OCI-LY1 (cell line): ENCODE data around the gene PTPN18.

Experiments
- H2AFZ ChIP-seq: fragments of 200-600 bp; sonication (generic), shearing (Covaris generic); 2 replicates; pipeline ENCODE4 v1.6.0; 2014; ENCODE audit warnings: antibody characterized with exemption, mild to moderate bottlenecking, low read length
- H3F3A ChIP-seq: fragments of 200-600 bp; sonication (generic), shearing (Covaris generic); 2 replicates; pipeline ENCODE4 v1.6.0; 2014; ENCODE audit warnings: mild to moderate bottlenecking, antibody characterized with exemption, low read length, moderate library complexity; ENCODE audit not compliant: insufficient read depth
- H3K27ac ChIP-seq: fragments of 200-600 bp; sonication (generic); 2 replicates; pipeline ENCODE4 v1.5.1; 2014; ENCODE audit warnings: low read length, mixed run types, mild to moderate bottlenecking, low read depth; ENCODE audit not compliant: poor library complexity, severe bottlenecking
- H3K27me3 ChIP-seq: fragments of 200-600 bp; sonication (generic); 2 replicates; pipeline ENCODE4 v1.6.0; 2014; ENCODE audit warnings: antibody characterized with exemption, mild to moderate bottlenecking, low read length, moderate library complexity; ENCODE audit not compliant: insufficient read depth
- H3K36me3 ChIP-seq: fragments of 200-600 bp; sonication (generic); 2 replicates; pipeline ENCODE4 v1.6.1; 2014; ENCODE audit warnings: mild to moderate bottlenecking, antibody characterized with exemption, low read length, moderate library complexity, mixed read lengths; ENCODE audit not compliant: insufficient read depth
- H3K4me1 ChIP-seq: fragments of 200-600 bp; sonication (generic); 2 replicates; pipeline ENCODE4 v1.5.1; 2014; ENCODE audit warnings: mild to moderate bottlenecking, low read length, moderate library complexity; ENCODE audit not compliant: insufficient read depth, severe bottlenecking
- H3K4me2 ChIP-seq: fragments of 200-600 bp; sonication (generic), shearing (Covaris generic); 2 replicates; pipeline ENCODE4 v1.6.1; 2014; ENCODE audit warnings: low read length
- H3K4me3 ChIP-seq: fragments of 200-600 bp; sonication (generic); 2 replicates; pipeline ENCODE4 v1.5.1; 2014; ENCODE audit warnings: low read length, low read depth, mild to moderate bottlenecking, mixed read lengths; ENCODE audit not compliant: poor library complexity, severe bottlenecking
- H3K79me2 ChIP-seq: fragments of 200-600 bp; shearing (Covaris generic); 2 replicates; pipeline ENCODE4 v1.6.1; 2016; ENCODE audit warnings: mixed run types, low read length, mixed read lengths; ENCODE audit not compliant: insufficient read depth
- H3K9ac ChIP-seq: fragments of 200-600 bp; sonication (generic), shearing (Covaris generic); 2 replicates; pipeline ENCODE4 v1.6.1; 2014; ENCODE audit warnings: mild to moderate bottlenecking, low read length, mixed read lengths
- H3K9me2 ChIP-seq: fragments of 200-600 bp; sonication (generic), shearing (Covaris generic); 2 replicates; pipeline ENCODE4 v1.6.1; 2014; ENCODE audit warnings: low read depth, mild to moderate bottlenecking, low read length, mixed read lengths
- H3K9me3 ChIP-seq: fragments of 200-600 bp; shearing (Covaris generic); 2 replicates; pipeline ENCODE4 v1.6.1; 2014; ENCODE audit warnings: low read length, mixed read lengths
- H4K20me1 ChIP-seq: fragments of 200-600 bp; sonication (generic), shearing (Covaris generic); 2 replicates; pipeline ENCODE4 v1.6.0; 2016; ENCODE audit warnings: mild to moderate bottlenecking, low read length; ENCODE audit not compliant: insufficient read depth
- EZH2 ChIP-seq: fragments of 200-600 bp; sonication (generic), shearing (Covaris generic); IDR thresholded peaks from 2 replicates; pipeline ENCODE4 v1.8.0; 2017; ENCODE audit warnings: borderline replicate concordance, mixed run types, mild to moderate bottlenecking, antibody characterized with exemption, low read length, moderate library complexity, mixed read lengths
- TF ChIP-seq, protein P1 (sequence below): fragments of 200-600 bp; sonication (generic), shearing (Covaris generic); IDR thresholded peaks from 2 replicates; pipeline ENCODE4 v1.5.1; 2017; ENCODE audit warnings: mild to moderate bottlenecking, antibody characterized with exemption, low read length, moderate library complexity, mixed read lengths

Gene PTPN18

DNA sequence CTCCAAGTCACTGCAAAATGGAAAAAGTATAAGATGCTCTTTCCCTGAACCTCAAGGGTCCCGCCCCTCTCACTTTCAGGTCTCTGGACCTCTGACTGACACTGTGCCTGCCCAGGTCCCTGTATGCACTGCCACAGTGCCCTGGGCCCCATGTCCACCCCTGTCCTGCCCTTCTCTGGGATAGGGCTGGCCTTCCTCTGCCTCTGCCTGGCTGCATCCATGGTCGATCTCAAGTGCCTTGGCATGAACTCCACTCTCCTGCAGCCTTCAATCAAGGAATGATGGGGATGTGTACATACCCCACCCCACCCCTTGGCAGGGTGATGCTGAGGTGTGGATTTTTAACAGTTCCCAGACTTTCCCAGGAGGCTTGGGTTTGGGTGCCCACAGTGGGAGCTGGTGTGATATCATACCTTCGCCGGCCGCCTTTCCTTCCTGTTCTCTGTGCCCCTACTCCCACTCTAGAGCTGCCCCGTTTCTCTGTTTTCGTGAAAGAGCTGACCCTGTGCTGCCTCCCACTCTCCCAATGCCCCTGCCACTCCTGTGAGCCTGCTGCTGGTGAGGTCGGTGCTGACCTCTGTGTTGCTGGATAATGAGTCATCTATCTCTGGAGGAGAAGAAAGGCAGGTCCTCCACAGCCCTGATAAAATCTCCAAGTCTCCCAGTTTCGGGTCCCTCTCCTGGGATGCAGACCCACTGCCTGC, 18.9 kb downstream of the PTPN18 start:
- TF ChIP-seq, protein P1, sequence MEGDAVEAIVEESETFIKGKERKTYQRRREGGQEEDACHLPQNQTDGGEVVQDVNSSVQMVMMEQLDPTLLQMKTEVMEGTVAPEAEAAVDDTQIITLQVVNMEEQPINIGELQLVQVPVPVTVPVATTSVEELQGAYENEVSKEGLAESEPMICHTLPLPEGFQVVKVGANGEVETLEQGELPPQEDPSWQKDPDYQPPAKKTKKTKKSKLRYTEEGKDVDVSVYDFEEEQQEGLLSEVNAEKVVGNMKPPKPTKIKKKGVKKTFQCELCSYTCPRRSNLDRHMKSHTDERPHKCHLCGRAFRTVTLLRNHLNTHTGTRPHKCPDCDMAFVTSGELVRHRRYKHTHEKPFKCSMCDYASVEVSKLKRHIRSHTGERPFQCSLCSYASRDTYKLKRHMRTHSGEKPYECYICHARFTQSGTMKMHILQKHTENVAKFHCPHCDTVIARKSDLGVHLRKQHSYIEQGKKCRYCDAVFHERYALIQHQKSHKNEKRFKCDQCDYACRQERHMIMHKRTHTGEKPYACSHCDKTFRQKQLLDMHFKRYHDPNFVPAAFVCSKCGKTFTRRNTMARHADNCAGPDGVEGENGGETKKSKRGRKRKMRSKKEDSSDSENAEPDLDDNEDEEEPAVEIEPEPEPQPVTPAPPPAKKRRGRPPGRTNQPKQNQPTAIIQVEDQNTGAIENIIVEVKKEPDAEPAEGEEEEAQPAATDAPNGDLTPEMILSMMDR: no peak
- TF ChIP-seq EZH2: no peak
- H3F3A ChIP-seq: no peaks in the 10 kb centered on the region
- peaks cover 68% of the 10 kb centered on the region for H3K36me3 ChIP-seq
- H4K20me1 ChIP-seq: no peaks in the 10 kb centered on the region
- peak overlapping the region; percentile 87 for H3K4me3 ChIP-seq
- H3K4me2 ChIP-seq: peak overlapping the region; percentile 84
- H2AFZ ChIP-seq: no peak overlapping the region
- H3K4me1 ChIP-seq: peaks cover 88% of the 10 kb centered on the region
- peaks cover 20% of the 10 kb centered on the region for H3K79me2 ChIP-seq
- no peaks in the 10 kb centered on the region for H3K27me3 ChIP-seq
- H3K9me3 ChIP-seq: no peaks in the 10 kb centered on the region
- peak overlapping the region; percentile 92 for H3K27ac ChIP-seq
- H3K9me2 ChIP-seq: no peaks in the 10 kb centered on the region
- H3K9ac ChIP-seq: peak overlapping the region; percentile 98; the same call in 1 of the 2 replicates

DNA sequence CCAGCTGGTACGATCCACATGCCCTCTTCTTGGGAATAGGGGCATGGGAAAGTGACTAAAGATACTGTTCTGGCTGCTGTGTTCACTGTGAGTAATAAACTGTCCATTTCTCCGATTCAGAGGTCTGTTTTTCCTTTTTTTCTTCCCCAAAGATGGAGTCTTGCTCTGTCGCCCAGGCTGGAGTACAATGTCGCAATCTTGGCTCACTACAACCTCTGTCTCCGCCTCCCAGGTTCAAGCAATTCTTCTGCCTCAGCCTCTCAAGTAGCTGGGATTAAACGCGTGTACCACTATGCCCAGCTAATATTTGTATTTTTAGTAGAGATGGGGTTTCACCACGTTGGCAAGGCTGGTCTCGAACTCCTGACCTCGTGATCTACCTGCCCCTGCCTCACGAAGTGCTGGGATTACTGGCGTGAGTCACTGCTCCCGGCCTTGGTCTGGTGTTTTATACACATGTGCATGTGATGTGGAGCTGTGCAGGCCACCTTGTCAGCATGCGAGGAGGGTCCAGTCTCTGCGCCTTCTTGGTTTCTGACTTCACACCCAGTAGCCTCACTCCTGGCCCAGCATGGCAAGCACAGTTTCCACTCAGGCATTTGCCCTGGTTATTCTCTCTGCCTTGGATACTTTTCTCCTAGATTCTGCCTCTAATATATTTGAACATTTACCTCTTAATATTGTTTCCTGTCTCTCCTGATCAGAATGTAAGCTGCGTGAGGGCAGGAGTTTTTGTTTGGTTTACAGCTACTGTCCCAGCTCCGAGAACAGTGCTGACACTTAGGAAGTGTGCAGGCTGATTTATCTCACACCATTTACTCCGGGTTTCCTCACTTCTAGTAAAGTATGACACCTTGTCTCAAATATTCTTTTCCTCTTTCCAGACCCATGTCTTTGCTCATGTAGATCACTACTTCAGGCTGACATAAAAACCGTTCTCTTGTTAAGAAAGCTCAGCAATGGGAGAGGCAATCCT, 19.7 kb downstream of the PTPN18 start:
- Histone ChIP-seq H3K9ac (peak overlapping the region; percentile 98), H3K27ac (peak overlapping the region; percentile 92), H3K4me1 (peaks cover 88% of the 10 kb centered on the region)

More for the DNA sequence above, 19.7 kb downstream of the PTPN18 start:
- Histone ChIP-seq H3K4me2 (peak overlapping the region; percentile 84), H3F3A (no peaks in the 10 kb centered on the region), H3K79me2 (peaks cover 21% of the 10 kb centered on the region), H3K36me3 (peaks cover 70% of the 10 kb centered on the region), H3K27me3 (no peaks in the 10 kb centered on the region), H3K9me2 (no peaks in the 10 kb centered on the region), H3K4me3 (peak overlapping the region; percentile 87), H4K20me1 (no peaks in the 10 kb centered on the region), H3K9me3 (no peaks in the 10 kb centered on the region), H2AFZ (no peak overlapping the region)
- TF ChIP-seq EZH2: no peak
- TF ChIP-seq, protein P1: no peak
